Measurements from ENCODE around the gene ARMCX2.

Gene ARMCX2

GRCh38 chrX:101639583-101639982 lies 20.1 kb downstream of the ARMCX2 start:
- TF ChIP-seq GATA3 (IDR thresholded peaks at IDR 0.05; ENCODE audit: low read depth, low read length) (no peak), GATA2 (IDR thresholded peaks at IDR 0.05; ENCODE audit: low read depth, low read length) (no peak)

DNA sequence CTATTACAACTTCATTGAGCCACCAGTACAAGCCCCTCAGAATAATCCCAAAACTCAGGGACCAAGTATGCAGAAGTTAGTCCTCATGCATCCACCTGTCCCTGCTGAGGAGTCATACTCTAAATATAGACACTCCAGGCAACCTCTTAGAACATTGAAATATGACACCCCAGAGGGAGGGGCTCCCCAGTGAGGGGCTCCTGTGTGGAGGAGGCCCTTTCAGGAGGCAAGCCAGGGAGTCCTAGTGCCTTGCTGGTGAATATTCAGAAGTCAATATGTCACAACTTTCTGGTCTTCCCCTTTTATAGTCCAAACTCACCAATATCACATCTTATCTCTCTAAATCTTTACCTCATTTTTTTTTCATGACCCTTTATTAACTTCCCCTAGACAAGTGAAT lies 40.3 kb downstream of the ARMCX2 start:
- TF ChIP-seq GATA2 (IDR thresholded peaks at IDR 0.05; ENCODE audit: low read depth, low read length) (no peak), GATA3 (IDR thresholded peaks at IDR 0.05; ENCODE audit: low read depth, low read length) (no peak)

DNA sequence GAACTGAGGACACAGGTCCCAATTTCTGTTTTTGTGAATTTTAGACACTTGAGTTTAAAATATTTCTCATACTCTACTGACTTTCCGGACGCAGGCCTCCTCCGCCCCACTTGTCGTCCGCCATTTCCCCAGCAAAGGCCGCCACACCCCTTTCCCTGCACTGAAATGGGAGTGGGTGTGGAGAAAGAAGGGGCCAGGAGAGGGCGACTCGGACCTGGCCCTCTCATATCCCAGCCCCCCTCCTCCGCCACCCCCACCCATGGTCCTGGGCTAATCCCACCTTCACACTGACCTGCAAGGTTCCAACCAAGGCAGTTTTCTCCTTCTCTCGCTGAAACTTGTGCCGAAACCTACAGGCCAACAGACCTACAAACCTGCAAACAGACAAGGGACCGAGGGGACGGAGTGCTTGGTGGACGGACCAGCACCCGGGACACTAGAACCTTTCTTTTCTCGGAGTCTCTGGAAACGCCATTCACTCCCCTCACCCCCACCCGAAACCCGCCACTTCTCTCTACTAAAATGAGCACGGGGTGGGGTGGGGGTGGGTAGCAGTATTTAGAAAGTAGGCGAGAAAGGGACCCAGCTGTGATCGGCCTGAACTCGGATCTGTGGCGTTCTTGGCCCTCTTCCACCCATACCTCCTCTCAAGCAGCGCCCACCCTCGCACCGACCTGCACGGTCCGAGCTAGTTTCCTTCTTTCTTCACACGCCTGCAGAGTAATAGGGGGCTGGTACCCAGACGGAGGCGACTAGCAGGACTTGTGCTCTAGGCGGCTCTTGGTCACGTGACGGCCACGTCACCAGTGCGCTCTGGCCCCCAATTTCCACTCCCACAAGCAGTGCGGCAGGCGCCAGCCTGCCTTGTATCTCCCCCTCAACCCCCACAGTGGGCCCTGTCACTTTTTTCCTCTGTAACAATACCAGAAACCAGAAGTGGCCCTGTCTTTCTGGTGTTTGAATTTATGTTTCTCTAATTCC lies 42.1 kb downstream of the ARMCX2 start, which contains the start of gene ARMCX6:
Gene ARMCX6 (minus strand): TSS at position 790 of the 981 bp plus-strand sequence. CDS start 1,380 bp downstream, outside the sequence.
- TF ChIP-seq GATA3 (IDR thresholded peaks at IDR 0.05; ENCODE audit: low read depth, low read length) = no peak
- TF ChIP-seq GATA2 (IDR thresholded peaks at IDR 0.05; ENCODE audit: low read depth, low read length) = no peak

DNA sequence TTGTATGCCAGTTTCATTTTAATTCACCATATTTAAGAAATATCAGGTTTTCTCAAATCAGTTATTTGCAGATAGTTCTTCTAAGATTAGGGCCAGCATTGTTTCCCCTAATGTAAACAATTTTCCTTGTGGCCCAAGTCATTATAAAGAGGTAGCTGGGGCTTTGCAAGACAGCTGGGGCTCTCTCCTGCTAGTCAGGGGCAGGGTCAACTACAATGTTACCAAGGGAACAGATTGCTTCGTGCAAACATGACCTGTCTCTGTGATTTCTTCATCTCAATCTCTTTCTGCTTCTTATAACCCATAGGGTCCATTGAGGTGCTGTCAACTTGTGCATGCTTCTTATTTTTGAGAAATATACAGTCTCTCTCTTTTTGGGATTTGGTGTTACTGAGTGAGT lies 53.9 kb downstream of the ARMCX2 start:
- TF ChIP-seq GATA2 (IDR thresholded peaks at IDR 0.05; ENCODE audit: low read depth, low read length) (no peak), GATA3 (IDR thresholded peaks at IDR 0.05; ENCODE audit: low read depth, low read length) (no peak)

All from SH-SY5Y (cell line).